ENCODE data around the gene L1CAM.

Gene L1CAM

DNA sequence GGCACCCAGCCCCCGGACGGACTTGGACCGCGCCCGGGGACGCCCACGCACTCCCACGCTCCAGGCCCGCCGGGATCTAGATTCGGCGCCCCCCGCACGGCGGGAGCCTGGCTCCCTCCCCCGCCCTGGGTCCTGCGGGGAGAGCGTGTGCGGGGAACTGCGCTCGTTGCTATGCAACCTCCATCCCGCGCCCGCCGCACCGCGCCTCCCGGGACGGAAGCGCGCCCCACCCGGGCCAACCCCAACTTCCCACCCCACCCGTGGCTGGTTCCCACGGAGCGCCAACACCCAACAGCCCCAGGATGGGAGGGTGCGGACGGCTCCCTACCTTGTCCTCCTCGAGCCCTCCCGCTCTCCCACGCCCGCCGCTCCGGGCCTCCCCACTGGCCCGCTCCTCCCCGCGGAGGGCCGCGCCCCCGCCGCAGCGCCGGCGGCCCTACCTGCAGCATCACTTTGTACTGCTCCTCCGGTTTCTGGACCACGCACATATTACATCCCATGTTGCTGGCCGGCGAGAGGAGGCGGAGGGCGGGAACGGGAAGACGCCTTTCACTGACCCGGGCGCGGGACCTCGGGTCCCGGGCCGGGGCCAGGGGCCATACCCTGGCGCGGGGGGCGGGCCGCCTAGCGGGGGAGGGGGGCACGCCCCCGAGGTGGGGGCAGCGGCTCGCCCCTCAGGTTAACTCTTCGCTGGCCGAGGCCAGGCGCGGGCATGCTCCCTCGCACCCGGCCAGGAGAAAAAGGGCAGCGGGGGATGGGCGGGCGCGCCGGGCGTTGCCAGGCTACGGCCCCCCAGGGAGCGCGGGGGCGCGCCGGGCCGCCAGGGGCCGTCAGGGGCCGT, 56.0 kb downstream of the L1CAM start, which contains the start of gene PDZD4 (continued):
- TF ChIP-seq MZF1 (tag by site-specific recombination; IDR thresholded peaks at IDR 0.05; ENCODE audit: borderline replicate concordance) = no peak
- TF ChIP-seq ZNF174 (tag by site-specific recombination; IDR thresholded peaks at IDR 0.05) = no peak
- TF ChIP-seq, protein P1, sequence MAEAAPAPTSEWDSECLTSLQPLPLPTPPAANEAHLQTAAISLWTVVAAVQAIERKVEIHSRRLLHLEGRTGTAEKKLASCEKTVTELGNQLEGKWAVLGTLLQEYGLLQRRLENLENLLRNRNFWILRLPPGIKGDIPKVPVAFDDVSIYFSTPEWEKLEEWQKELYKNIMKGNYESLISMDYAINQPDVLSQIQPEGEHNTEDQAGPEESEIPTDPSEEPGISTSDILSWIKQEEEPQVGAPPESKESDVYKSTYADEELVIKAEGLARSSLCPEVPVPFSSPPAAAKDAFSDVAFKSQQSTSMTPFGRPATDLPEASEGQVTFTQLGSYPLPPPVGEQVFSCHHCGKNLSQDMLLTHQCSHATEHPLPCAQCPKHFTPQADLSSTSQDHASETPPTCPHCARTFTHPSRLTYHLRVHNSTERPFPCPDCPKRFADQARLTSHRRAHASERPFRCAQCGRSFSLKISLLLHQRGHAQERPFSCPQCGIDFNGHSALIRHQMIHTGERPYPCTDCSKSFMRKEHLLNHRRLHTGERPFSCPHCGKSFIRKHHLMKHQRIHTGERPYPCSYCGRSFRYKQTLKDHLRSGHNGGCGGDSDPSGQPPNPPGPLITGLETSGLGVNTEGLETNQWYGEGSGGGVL (tag by site-specific recombination; IDR thresholded peaks at IDR 0.05) = peak; percentile 62
- no peak for TF ChIP-seq ZNF560 (tag by site-specific recombination; IDR thresholded peaks at IDR 0.05; ENCODE audit: borderline replicate concordance)
- TF ChIP-seq GFI1B (tag by site-specific recombination; IDR thresholded peaks at IDR 0.05) = no peak
- TF ChIP-seq ZNF660 (tag by site-specific recombination; IDR thresholded peaks at IDR 0.05) = no peak
- TF ChIP-seq, protein P2, sequence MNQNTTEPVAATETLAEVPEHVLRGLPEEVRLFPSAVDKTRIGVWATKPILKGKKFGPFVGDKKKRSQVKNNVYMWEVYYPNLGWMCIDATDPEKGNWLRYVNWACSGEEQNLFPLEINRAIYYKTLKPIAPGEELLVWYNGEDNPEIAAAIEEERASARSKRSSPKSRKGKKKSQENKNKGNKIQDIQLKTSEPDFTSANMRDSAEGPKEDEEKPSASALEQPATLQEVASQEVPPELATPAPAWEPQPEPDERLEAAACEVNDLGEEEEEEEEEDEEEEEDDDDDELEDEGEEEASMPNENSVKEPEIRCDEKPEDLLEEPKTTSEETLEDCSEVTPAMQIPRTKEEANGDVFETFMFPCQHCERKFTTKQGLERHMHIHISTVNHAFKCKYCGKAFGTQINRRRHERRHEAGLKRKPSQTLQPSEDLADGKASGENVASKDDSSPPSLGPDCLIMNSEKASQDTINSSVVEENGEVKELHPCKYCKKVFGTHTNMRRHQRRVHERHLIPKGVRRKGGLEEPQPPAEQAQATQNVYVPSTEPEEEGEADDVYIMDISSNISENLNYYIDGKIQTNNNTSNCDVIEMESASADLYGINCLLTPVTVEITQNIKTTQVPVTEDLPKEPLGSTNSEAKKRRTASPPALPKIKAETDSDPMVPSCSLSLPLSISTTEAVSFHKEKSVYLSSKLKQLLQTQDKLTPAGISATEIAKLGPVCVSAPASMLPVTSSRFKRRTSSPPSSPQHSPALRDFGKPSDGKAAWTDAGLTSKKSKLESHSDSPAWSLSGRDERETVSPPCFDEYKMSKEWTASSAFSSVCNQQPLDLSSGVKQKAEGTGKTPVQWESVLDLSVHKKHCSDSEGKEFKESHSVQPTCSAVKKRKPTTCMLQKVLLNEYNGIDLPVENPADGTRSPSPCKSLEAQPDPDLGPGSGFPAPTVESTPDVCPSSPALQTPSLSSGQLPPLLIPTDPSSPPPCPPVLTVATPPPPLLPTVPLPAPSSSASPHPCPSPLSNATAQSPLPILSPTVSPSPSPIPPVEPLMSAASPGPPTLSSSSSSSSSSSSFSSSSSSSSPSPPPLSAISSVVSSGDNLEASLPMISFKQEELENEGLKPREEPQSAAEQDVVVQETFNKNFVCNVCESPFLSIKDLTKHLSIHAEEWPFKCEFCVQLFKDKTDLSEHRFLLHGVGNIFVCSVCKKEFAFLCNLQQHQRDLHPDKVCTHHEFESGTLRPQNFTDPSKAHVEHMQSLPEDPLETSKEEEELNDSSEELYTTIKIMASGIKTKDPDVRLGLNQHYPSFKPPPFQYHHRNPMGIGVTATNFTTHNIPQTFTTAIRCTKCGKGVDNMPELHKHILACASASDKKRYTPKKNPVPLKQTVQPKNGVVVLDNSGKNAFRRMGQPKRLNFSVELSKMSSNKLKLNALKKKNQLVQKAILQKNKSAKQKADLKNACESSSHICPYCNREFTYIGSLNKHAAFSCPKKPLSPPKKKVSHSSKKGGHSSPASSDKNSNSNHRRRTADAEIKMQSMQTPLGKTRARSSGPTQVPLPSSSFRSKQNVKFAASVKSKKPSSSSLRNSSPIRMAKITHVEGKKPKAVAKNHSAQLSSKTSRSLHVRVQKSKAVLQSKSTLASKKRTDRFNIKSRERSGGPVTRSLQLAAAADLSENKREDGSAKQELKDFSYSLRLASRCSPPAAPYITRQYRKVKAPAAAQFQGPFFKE (tag by site-specific recombination; IDR thresholded peaks at IDR 0.05; ENCODE audit: borderline replicate concordance) = no peak
- TF ChIP-seq ZNF629 (tag by site-specific recombination; IDR thresholded peaks at IDR 0.05) = no peak
- TF ChIP-seq GLI4 (tag by site-specific recombination; IDR thresholded peaks at IDR 0.05) = no peak
- TF ChIP-seq SP3 (tag by site-specific recombination; IDR thresholded peaks at IDR 0.05) = 0 out of 2 replicates have a peak, but pooled peaks have one; percentile 37
- no peak for TF ChIP-seq SALL2 (tag by site-specific recombination; IDR thresholded peaks at IDR 0.05; ENCODE audit: borderline replicate concordance)
- TF ChIP-seq, protein P3, sequence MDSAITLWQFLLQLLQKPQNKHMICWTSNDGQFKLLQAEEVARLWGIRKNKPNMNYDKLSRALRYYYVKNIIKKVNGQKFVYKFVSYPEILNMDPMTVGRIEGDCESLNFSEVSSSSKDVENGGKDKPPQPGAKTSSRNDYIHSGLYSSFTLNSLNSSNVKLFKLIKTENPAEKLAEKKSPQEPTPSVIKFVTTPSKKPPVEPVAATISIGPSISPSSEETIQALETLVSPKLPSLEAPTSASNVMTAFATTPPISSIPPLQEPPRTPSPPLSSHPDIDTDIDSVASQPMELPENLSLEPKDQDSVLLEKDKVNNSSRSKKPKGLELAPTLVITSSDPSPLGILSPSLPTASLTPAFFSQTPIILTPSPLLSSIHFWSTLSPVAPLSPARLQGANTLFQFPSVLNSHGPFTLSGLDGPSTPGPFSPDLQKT (IDR thresholded peaks at IDR 0.05; ENCODE audit: borderline replicate concordance, low read depth, low read length) = no peak
- no peak for TF ChIP-seq BCL11A (tag by site-specific recombination; IDR thresholded peaks at IDR 0.05; ENCODE audit: low read depth)
- no peak for TF ChIP-seq ZNF621 (tag by site-specific recombination; IDR thresholded peaks at IDR 0.05)
- TF ChIP-seq ZNF366 (tag by site-specific recombination; conservative IDR thresholded peaks at IDR 0.05) = no peak
- no peak for TF ChIP-seq ZNF837 (tag by site-specific recombination; IDR thresholded peaks at IDR 0.05)
- TF ChIP-seq ZFHX2 (tag by site-specific recombination; conservative IDR thresholded peaks at IDR 0.05) = peak; percentile 99
- TF ChIP-seq ZNF335 (tag by site-specific recombination; conservative IDR thresholded peaks at IDR 0.05) = peak; percentile 73
- TF ChIP-seq, protein P4, sequence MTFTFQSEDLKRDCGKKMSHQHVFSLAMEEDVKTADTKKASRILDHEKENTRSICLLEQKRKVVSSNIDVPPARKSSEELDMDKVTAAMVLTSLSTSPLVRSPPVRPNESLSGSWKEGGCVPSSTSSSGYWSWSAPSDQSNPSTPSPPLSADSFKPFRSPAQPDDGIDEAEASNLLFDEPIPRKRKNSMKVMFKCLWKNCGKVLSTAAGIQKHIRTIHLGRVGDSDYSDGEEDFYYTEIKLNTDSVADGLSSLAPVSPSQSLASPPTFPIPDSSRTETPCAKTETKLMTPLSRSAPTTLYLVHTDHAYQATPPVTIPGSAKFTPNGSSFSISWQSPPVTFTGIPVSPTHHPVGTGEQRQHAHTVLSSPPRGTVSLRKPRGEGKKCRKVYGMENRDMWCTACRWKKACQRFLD (tag by site-specific recombination; IDR thresholded peaks at IDR 0.05) = no peak
- TF ChIP-seq ZNF707 (tag by site-specific recombination; IDR thresholded peaks at IDR 0.05) = no peak
- no peak for TF ChIP-seq YY2 (tag by site-specific recombination; IDR thresholded peaks at IDR 0.05)
- TF ChIP-seq, protein P5, sequence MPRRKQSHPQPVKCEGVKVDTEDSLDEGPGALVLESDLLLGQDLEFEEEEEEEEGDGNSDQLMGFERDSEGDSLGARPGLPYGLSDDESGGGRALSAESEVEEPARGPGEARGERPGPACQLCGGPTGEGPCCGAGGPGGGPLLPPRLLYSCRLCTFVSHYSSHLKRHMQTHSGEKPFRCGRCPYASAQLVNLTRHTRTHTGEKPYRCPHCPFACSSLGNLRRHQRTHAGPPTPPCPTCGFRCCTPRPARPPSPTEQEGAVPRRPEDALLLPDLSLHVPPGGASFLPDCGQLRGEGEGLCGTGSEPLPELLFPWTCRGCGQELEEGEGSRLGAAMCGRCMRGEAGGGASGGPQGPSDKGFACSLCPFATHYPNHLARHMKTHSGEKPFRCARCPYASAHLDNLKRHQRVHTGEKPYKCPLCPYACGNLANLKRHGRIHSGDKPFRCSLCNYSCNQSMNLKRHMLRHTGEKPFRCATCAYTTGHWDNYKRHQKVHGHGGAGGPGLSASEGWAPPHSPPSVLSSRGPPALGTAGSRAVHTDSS (tag by site-specific recombination; IDR thresholded peaks at IDR 0.05) = no peak
- no peak for TF ChIP-seq ZNF423 (tag by site-specific recombination; IDR thresholded peaks at IDR 0.05)
- TF ChIP-seq, protein P6, sequence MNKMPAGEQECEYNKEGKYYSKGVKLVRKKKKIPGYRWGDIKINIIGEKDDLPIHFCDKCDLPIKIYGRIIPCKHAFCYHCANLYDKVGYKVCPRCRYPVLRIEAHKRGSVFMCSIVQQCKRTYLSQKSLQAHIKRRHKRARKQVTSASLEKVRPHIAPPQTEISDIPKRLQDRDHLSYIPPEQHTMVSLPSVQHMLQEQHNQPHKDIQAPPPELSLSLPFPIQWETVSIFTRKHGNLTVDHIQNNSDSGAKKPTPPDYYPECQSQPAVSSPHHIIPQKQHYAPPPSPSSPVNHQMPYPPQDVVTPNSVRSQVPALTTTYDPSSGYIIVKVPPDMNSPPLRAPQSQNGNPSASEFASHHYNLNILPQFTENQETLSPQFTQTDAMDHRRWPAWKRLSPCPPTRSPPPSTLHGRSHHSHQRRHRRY (tag by site-specific recombination; IDR thresholded peaks at IDR 0.05) = no peak
- no peak for TF ChIP-seq ZNF843 (tag by site-specific recombination; IDR thresholded peaks at IDR 0.05)
- TF ChIP-seq ZBTB21 (tag by site-specific recombination; IDR thresholded peaks at IDR 0.05) = no peak
- no peak for TF ChIP-seq ZNF626 (tag by site-specific recombination; IDR thresholded peaks at IDR 0.05)
- no peak for TF ChIP-seq ZNF623 (tag by site-specific recombination; IDR thresholded peaks at IDR 0.05)

Data from HEK293 (cell line).